Osteocyte (in vitro differentiated cells): ENCODE measurements around the gene MPPED2. TPM values are rescaled to one million over a fixed set of nuclear protein-coding genes. Genes with fewer than 3 reads are reported as not detected.

ENCODE experiments used
- DNase-seq: peaks from one replicate; pipeline ENCODE4 v3.0.0; 2021; ENCODE audit warnings: mixed read lengths; ENCODE audit not compliant: unreplicated experiment; ENCODE audit errors: extremely low spot score
- H3K27ac Mint-ChIP-seq: one replicate; pipeline ENCODE4 v1.8.0; 2021; ENCODE audit warnings: mild to moderate bottlenecking, mixed read lengths; ENCODE audit not compliant: unreplicated experiment
- H3K27me3 Mint-ChIP-seq: one replicate; pipeline ENCODE4 v1.8.0; 2021; ENCODE audit warnings: mixed read lengths; ENCODE audit not compliant: unreplicated experiment
- H3K36me3 Mint-ChIP-seq: one replicate; pipeline ENCODE4 v1.8.0; 2021; ENCODE audit warnings: mixed read lengths; ENCODE audit not compliant: unreplicated experiment
- H3K4me1 Mint-ChIP-seq: one replicate; pipeline ENCODE4 v1.8.0; 2021; ENCODE audit warnings: mixed read lengths; ENCODE audit not compliant: unreplicated experiment
- H3K4me3 Mint-ChIP-seq: one replicate; pipeline ENCODE4 v1.8.0; 2021; ENCODE audit warnings: mild to moderate bottlenecking, moderate library complexity, mixed read lengths; ENCODE audit not compliant: unreplicated experiment
- H3K9me3 Mint-ChIP-seq: one replicate; pipeline ENCODE4 v1.8.0; 2021; ENCODE audit warnings: mixed read lengths; ENCODE audit not compliant: unreplicated experiment
- total RNA-seq: library from RNA; stranded (reverse); gene quantifications from 2 replicates; pipeline ENCODE4 v1.2.1, GENCODE V29; 2021
- TF ChIP-seq, protein P1 (sequence below): fragments of 200-600 bp; sonication (generic); IDR thresholded peaks from 2 replicates; pipeline ENCODE4 v1.5.0; 2021; ENCODE audit warnings: antibody characterized with exemption, mild to moderate bottlenecking, moderate library complexity

MPPED2 gene
- total RNA-seq, 1 donor from 2014 or later: not detected

DNA sequence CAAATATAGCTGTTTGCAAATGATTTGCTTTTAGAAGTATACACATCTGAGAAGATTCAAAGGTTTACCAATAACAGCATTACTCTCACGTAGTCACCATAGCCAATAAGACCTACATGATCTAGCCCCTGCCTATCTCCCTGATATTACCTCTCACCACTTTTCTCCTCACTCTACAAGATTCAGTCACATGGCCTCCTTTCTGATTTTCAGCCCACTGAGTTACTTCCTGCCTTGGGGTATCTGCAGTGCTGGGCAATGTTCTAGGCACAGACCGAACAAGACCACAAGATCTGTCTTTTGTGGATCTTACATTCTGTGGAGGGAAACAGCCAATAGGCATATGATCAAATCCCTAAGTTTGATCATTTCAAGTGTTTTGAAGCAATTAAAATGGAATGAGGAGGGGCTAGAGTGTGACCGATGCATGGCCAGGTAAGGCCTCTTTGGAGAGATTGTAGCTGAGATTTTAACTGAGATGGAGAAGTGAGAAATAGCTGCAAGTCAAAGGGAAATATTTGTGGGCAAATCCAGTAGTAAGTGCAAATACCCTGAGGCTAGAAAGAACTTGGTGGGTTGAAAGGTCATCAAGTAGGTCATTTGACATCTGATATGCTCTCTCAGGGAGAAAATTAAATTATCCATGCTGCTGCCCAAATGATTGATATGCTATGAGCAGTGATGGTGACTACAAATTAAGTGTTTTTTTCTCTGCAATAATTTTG lies 220.2 kb downstream of the MPPED2 start:
- no peaks in the 10 kb centered on the region for H3K9me3 Mint-ChIP-seq
- H3K4me1 Mint-ChIP-seq: no peaks in the 10 kb centered on the region
- H3K4me3 Mint-ChIP-seq: no peak overlapping the region
- DNase-seq: no peak
- no peak overlapping the region for H3K27ac Mint-ChIP-seq
- peaks cover 7% of the 10 kb centered on the region for H3K27me3 Mint-ChIP-seq
- TF ChIP-seq, protein P1, sequence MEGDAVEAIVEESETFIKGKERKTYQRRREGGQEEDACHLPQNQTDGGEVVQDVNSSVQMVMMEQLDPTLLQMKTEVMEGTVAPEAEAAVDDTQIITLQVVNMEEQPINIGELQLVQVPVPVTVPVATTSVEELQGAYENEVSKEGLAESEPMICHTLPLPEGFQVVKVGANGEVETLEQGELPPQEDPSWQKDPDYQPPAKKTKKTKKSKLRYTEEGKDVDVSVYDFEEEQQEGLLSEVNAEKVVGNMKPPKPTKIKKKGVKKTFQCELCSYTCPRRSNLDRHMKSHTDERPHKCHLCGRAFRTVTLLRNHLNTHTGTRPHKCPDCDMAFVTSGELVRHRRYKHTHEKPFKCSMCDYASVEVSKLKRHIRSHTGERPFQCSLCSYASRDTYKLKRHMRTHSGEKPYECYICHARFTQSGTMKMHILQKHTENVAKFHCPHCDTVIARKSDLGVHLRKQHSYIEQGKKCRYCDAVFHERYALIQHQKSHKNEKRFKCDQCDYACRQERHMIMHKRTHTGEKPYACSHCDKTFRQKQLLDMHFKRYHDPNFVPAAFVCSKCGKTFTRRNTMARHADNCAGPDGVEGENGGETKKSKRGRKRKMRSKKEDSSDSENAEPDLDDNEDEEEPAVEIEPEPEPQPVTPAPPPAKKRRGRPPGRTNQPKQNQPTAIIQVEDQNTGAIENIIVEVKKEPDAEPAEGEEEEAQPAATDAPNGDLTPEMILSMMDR: no peak
- no peaks in the 10 kb centered on the region for H3K36me3 Mint-ChIP-seq

DNA sequence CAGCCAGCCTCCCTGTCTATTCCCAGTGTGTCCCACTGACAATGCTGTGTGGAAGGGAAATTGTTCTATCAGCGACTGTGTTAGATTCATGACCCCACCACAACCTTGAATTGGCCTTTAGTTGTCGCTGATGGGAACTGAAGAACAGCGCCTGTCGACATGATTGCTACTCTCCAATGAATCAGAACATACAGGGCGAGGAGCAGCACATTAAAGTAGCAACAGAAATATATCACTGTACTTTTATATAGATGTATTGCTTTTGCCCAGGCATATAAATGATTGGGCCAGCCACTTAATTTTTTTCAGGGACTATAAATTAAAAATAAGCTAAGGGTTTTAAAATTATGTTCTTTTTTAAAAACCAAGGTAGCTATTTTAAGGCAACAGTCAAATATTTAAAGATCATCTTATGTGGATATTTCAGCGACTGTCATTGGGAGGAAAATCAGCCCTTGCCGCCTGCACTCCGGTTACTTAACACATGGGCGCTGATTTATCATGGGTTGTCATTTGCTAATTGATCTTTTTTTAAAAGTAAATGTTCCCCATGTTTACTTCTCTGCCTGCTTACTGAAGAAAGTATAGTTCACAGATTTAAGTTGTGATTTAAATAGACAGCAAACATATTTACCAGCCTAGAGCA lies 221.2 kb downstream of the MPPED2 start:
- Mint-ChIP-seq H3K9me3 (no peaks in the 10 kb centered on the region), H3K27me3 (peaks cover 7% of the 10 kb centered on the region), H3K4me3 (no peak overlapping the region), H3K4me1 (no peaks in the 10 kb centered on the region), H3K27ac (no peak overlapping the region), H3K36me3 (no peaks in the 10 kb centered on the region)
- TF ChIP-seq, protein P1: no peak
- DNase-seq: no peak

GRCh38 chr11:30364139-30364836 lies 221.9 kb downstream of the MPPED2 start:
- DNase-seq: no peak
- H3K4me3 Mint-ChIP-seq: no peak overlapping the region
- H3K27me3 Mint-ChIP-seq: peaks cover 7% of the 10 kb centered on the region
- H3K27ac Mint-ChIP-seq: no peak overlapping the region
- no peaks in the 10 kb centered on the region for H3K4me1 Mint-ChIP-seq
- TF ChIP-seq, protein P1: no peak
- H3K9me3 Mint-ChIP-seq: no peaks in the 10 kb centered on the region
- no peaks in the 10 kb centered on the region for H3K36me3 Mint-ChIP-seq

GRCh38 chr11:30360741-30361140 lies 225.4 kb downstream of the MPPED2 start:
- H3K27ac Mint-ChIP-seq: no peak overlapping the region

More at GRCh38 chr11:30360741-30361140, 225.4 kb downstream of the MPPED2 start:
- Mint-ChIP-seq H3K4me3 (no peak overlapping the region), H3K9me3 (no peaks in the 10 kb centered on the region), H3K4me1 (no peaks in the 10 kb centered on the region), H3K36me3 (no peaks in the 10 kb centered on the region), H3K27me3 (peaks cover 20% of the 10 kb centered on the region)
- DNase-seq: no peak
- TF ChIP-seq, protein P1: no peak
